HG02642 (cell line): ENCODE results near the gene RPL34.
"Not testable (repeated sequence)": the region's sequence is repeated elsewhere in the genome, so short reads cannot be mapped to it uniquely, and the experiment has no call there.

ENCODE experiments used
- ATAC-seq: cut with Tn5 transposase; IDR thresholded peaks from one replicate; pipeline ENCODE4 v1.9.1; 2021; ENCODE audit warnings: mild to moderate bottlenecking; ENCODE audit not compliant: unreplicated experiment, poor library complexity

RPL34 gene

GRCh38 chr4:108620101-108620932, at the start of gene RPL34:
TSS of gene RPL34 (plus strand) at chr4:108620576. CDS start at chr4:108621960, 1,384 bp downstream.
- ATAC-seq = peak; percentile 100

- ATAC-seq = no peak
Measured at GRCh38 chr4:108570993-108571569, 49.3 kb upstream of the RPL34 start.

- no peak for ATAC-seq
Measured at GRCh38 chr4:108574402-108574801, 46.0 kb upstream of the RPL34 start.

- ATAC-seq = no peak
Measured at GRCh38 chr4:108581083-108581482, 39.3 kb upstream of the RPL34 start.

- ATAC-seq = no peak
Measured at GRCh38 chr4:108586778-108587177, 33.6 kb upstream of the RPL34 start.

- ATAC-seq = no peak
Measured at GRCh38 chr4:108588878-108589277, 31.5 kb upstream of the RPL34 start.

GRCh38 chr4:108589961-108590360, 30.4 kb upstream of the RPL34 start:
- ATAC-seq = no peak

GRCh38 chr4:108590776-108591175, 29.6 kb upstream of the RPL34 start:
- no peak for ATAC-seq

GRCh38 chr4:108592674-108592986, 27.7 kb upstream of the RPL34 start:
- no peak for ATAC-seq

GRCh38 chr4:108594296-108594695, 26.1 kb upstream of the RPL34 start:
- ATAC-seq = not testable (repeated sequence)

- ATAC-seq = no peak
Measured at GRCh38 chr4:108596344-108596743, 24.0 kb upstream of the RPL34 start.

GRCh38 chr4:108601106-108601505, 19.3 kb upstream of the RPL34 start:
- ATAC-seq = no peak

GRCh38 chr4:108601532-108601931, 18.8 kb upstream of the RPL34 start:
- no peak for ATAC-seq

- no peak for ATAC-seq
Measured at GRCh38 chr4:108602163-108602562, 18.2 kb upstream of the RPL34 start.

GRCh38 chr4:108607079-108607815, 13.1 kb upstream of the RPL34 start:
- ATAC-seq = no peak

GRCh38 chr4:108611365-108611764, 9.0 kb upstream of the RPL34 start:
- no peak for ATAC-seq

GRCh38 chr4:108612365-108612764, 8.0 kb upstream of the RPL34 start:
- no peak for ATAC-seq

- peak; percentile 12 for ATAC-seq
Measured at GRCh38 chr4:108619372-108620100, 840 bp upstream of the RPL34 start.

GRCh38 chr4:108620933-108621905, 843 bp downstream of the RPL34 start:
- ATAC-seq = peak; percentile 12

GRCh38 chr4:108622022-108622421, 1.6 kb downstream of the RPL34 start:
- ATAC-seq = no peak
